M059J (cell line): ENCODE data around the gene ZNF182. TPM values are rescaled to one million over a fixed set of nuclear protein-coding genes. Genes with fewer than 3 reads are reported as not detected.

ENCODE experiments used
- total RNA-seq: library from RNA; depleted of rRNA; stranded (reverse); fragments of >200 nt; shearing (Covaris generic); gene quantifications from 2 replicates; pipeline ENCODE4 v1.2.3, GENCODE V29; 2014; rRNA removed

The ZNF182 gene
- total RNA-seq, 1 experiment from 2014 or later, result 5.7 TPM

Other genes starting within 250 kb of the ZNF182 start
- 3.7 and 5.6 TPM in 2 replicates for gene ZNF81, start 167.1 kb downstream of the ZNF182 start, total RNA-seq
- gene SPACA5, start 3.0 kb upstream of the ZNF182 start, total RNA-seq, result not detected in 2 replicates
- 3.0 and 3.2 TPM in 2 replicates for gene ZNF630, start 67.7 kb upstream of the ZNF182 start, total RNA-seq
- not detected in 2 replicates for gene SPACA5B, start 126.6 kb upstream of the ZNF182 start, total RNA-seq
- 0.96 TPM in 1 of 2 replicates, not detected in the other for gene SSX5, start 192.8 kb upstream of the ZNF182 start, total RNA-seq